Activated CD8-positive, alpha-beta memory T cell treated with anti-CD3 and anti-CD28 coated beads, Interleukin-2, amount 50 U/mL, for 48 hours (primary cell): ENCODE data around the gene PET117.
"Not testable (repeated sequence)": the region's sequence is repeated elsewhere in the genome, so short reads cannot be mapped to it uniquely, and the experiment has no call there.

ENCODE experiments used
- DNase-seq: peaks from one replicate; pipeline ENCODE4 v3.0.0-alpha.2; 2020

The PET117 gene, protein sequence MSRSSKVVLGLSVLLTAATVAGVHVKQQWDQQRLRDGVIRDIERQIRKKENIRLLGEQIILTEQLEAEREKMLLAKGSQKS

DNA sequence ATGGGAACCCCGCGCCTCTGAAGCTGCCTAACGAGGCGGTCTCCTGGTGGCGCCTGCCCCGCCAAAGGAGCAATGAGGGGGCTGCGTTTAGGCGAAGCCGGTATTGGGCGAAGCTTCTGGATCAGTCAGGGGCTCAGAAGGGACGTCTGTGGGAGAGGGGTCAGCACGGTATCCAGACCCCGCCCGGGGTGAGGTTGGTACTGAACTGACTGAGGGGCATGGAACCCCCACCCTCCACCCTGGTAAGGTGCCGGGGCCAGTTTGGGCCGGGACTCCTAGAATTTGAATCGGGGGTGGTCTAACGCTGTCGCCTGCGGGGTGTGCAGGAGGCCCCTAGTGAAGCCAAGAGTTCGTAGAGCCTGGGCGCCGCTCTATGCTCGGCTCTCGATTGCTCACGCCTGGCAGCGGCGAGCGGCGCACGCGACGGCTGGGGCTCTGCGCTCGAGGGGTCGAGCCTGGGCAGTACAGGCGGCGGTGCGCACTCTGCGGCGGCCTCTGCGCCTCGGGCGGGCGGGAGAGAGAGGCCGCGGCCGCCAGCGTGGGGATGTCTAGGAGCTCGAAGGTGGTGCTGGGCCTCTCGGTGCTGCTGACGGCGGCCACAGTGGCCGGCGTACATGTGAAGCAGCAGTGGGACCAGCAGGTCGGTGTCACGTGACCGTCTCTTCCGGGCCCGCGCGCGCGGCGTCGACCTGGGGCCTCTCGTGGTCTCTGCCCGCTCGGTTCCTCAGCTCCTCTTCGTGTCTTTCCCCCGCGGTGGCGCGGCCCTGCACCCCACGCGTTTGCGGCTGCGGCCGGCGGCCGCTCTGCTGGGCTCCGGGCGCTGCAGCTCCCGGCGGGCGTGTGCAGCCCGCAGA lies at the start of gene PET117, which contains the start of gene KAT14:
Gene PET117, plus strand, starts transcription at position 452 of the 854 bp plus-strand sequence. Its CDS starts 93 bp downstream, at position 545.
Gene KAT14, plus strand, starts transcription at position 452 of the 854 bp plus-strand sequence. CDS start 4,798 bp downstream, outside the sequence.
- DNase-seq, result peak; percentile 97

DNA sequence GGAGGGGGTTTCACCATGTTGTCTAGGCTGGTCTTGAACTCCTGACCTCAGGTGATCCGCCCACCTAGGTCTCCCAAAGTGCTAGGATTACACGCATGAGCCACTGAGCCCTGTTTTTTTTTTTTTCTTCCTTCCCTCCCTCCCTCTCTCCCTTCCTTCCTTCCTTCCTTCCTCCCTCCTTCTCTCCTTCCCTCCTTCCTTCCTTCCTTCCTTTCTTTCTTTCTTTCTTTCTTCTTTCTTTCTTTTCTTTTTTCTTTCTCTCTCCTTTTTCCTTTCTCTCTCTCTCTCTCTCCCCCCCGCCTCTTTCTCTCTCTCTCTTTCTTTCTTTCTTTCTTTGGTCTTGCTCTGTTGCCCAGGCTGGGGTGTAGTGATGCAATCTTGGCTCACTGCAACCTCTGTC lies 49.4 kb upstream of the PET117 start:
- DNase-seq, result not testable (repeated sequence)

DNA sequence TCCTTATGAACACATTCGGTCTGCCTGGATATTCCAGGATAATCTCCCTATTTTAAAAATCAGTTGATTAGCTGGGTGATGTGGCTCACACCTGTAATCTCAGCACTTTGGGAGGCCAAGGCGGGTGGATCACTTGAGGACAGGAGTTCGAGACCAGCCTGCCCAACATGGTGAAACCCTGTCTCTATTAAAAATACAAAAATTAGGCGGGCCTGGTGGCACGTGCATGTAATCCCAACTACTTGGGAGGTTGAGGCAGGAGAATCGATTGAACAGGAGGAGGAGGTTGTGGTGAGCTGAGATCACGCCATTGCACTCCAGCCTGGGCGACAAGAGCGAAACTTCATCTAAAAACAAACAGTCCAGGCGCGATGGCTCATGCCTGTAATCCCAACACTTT lies 48.8 kb upstream of the PET117 start:
- DNase-seq, result not testable (repeated sequence)

DNA sequence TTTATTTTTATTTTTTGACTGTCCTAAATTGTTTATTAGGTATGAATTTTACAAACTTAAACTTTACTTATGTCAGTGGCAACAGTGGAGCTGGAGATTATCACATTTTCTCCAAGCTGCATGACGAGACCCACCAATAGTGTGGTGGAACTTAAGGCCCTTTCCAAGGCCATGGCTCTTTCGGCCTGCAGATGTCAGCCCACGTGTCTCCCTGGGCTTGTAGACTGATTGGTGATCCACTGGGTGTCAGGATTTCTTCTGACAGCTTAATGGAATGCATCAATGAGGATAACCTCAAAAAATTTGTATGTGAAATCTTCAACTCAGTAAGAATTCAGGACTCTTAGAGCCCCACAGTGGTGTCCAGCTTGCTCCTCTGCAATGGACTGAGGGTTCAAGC lies 47.6 kb upstream of the PET117 start:
- DNase-seq, result no peak

DNA sequence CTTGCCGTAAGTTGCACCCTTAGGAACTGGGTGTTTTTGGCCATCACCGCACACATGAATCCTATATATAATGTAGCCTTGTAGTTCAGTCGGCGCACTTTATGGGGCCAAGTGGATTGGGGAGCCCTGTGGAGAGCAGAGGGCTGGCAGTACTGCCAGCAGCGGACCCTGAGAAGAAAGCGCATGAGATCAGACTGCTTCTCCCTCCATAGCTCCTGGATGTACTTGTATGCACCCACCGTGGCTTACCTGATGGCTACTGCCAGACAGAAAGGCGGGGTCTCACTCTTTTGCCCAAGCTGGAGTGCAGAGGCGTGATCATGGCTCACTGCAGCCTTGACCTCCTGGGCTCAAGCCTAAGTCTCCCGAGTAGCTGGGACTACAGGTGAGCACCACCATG lies 47.2 kb upstream of the PET117 start:
- no peak for DNase-seq

DNA sequence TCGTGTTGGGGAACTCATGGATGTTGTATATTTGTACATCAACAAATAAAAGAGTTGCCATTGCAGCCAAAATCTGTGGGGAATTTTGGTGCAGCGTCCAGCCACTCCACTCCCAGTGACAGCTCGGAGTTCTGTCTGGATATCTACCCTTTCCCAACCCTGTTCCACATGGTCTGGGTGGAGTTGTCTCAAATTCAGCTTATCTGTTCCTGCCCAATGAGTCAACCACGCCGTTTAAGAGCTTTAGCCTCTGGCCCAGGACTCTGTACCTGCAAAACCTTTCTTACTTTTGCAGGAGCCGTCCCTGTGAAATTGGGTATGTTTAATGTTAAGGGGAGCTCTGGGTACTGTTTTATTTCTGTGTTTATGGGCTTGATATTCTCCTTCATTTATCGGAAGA lies 46.0 kb upstream of the PET117 start:
- no peak for DNase-seq

DNA sequence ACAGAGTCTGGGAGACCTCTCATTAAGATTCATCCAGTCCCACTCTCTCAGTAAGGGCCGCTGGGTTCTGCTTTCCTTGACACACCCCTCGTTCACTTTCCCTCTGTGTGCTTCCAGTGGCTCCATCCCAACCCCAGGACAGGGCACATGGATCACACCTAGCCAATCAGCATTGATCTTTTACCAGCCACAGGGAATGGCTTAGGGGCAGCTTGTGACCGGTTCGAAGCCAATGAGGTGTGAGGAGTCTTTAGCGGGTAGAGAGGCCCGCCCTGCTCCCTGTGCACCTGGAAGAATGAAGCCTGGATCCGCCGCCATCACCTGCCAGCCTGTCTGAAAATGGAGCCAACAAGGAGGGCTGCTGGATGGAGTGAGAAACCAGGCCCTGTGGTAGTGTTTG lies 44.8 kb upstream of the PET117 start:
- DNase-seq, result no peak

DNA sequence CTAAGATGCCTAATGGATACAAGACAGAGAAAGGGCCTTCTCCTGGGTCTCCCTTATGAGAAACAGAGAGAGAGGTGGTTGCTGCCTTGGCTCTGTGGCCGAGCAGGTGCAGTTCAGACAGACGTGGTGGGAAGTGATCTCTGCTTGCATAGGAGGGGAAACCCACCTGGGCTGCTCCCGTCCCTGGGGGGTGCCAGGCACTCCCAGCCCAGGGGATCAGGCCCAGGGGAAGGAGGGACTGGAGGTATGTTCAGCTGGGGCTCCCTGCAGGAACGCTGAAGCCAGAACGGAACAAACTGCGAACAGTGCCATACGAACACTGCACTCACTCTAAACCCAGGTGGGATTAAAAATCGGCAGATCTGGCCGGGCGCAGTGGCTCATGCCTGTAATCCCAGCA lies 44.3 kb upstream of the PET117 start:
- DNase-seq, result no peak

DNA sequence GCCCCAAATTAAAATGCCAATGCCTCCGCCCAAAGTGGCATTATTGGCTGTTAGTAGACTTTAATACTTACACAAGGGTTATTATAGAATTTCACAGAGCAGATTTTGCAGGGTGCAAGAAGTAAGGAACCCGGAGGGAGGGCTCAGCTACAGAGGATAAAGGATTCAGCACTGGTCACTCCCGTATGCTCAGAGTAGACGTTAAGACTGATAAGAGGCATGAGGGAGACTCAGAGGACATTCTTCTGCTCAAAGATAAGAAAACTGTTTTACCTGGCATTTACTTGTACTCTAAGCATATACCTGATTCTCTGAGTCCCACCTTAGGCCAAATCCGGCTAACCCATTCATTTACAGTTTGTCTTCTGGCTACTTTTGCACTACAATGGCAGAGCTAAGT lies 43.5 kb upstream of the PET117 start:
- DNase-seq, result no peak

DNA sequence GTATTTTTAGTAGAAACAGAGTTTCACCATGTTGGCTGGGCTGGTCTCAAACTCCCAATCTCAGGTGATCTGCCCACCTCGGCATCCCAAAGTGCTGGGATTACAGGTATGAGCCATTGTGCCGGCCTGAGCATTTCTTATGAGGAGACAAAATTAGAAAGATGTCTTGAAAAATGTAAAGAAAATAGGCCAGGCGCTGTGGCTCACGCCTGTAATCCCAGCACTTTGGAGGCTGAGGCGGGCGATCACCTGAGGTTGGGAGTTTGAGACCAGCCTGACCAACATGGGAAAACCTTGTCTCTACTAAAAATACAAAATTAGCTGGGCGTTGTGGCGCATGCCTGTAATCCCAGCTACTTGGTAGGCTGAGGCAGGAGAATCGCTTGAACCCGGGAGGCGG lies 37.1 kb upstream of the PET117 start:
- not testable (repeated sequence) for DNase-seq

DNA sequence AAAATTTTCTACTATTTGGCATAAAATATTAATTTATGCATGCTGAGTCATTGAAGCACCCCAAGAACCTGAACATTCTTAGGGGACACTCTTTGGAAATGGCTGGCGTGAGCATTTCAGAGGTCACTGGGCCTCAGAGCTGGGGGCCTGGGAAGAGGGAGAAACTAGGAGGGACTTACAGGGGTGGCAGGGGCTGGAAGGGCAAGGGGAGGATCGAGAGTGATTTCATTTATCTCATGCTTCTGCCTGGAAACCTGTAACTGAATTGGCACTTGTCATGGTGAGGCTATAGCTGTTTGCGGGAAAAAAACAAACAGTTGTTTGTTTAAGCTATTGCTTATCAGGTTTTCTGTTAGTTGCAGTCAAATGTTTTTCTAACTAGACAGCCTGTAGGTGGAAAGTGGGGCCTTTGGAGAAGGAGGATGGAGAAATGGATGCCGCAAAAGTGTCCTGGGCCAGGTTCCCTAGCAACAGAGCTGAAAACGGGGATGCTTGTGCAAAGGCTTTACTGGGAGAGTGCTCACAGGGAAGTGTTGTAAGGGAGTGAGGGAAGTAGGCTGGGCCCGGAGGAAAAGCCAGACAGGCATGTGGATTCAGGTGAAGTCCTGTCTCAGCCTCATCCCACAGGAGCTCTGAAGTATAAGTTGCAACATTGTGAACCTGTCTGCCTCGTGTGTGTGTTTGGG lies 36.4 kb upstream of the PET117 start:
- no peak for DNase-seq

DNA sequence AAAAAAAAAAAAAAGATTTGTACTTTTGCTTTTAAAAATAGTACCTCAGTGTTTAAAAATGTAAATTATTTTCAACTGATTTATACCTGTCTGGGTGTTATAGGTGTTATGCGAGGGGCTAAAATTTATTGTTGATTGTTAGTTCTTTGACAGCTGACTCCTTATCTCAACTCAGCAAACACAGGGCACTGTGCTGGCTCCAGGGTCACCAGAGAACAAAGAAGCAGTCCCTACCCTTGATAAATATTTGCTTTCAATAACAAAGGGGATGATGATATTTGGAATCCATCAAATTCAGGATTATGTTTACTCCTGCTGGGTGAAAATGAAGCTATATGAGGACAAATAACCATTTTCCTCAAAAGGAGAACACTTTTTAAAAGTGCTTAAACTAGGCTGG lies 34.2 kb upstream of the PET117 start:
- no peak for DNase-seq

DNA sequence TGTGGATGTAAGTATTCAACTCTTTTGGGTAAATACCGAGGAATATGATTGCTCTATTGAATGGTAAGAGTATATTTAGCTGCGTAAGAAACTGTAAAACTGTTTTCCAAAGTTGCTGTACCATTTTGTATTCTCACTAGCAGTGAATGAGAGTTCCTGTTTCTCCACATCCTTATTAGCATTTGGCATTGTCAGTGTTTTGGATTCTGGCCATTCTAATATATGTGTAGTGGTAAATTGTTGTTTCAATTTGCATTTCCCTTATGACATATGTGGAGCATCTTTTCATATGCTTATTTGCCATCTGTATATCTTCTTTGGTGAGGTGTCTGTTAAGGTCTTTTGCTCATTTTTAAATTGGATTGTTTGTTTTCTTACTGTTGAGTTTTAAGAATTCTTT lies 29.3 kb upstream of the PET117 start:
- no peak for DNase-seq

DNA sequence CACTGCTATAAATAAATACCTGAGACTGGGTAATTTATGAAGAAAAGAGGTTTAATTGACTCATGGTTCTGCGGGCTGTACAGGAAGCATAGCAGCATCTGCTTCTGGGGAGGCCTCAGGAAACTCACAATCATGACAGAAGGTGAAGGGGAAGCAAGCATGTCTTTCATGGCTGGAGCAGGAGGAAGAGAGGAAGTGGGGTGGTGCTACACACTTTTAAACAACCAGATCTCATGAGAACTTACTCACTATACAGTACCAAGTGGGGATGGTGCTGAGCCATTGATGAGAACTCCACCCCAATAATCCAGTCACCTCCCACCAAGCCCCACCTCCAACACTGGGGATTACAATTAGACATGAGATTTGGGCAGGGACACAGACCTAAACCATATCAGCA lies 9.1 kb upstream of the PET117 start:
- DNase-seq, result not testable (repeated sequence)

DNA sequence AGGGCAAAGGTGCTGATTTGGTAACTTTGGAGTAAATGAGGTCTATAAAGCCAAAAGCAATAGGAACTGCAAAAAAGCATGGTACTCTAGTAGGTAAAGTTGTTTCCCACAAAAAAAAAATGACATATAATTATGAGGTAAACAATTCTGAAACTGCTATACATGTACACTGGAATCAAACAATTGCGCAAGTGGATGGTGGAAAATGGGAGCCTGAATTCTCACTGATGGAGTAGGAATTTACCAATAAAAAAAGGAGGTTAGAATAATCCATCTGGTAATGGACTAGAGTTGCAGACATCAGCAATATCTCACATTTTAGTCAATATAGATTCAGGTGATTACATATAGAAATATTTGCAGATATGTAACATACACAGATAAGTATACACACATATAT lies 5.0 kb upstream of the PET117 start:
- DNase-seq, result no peak

DNA sequence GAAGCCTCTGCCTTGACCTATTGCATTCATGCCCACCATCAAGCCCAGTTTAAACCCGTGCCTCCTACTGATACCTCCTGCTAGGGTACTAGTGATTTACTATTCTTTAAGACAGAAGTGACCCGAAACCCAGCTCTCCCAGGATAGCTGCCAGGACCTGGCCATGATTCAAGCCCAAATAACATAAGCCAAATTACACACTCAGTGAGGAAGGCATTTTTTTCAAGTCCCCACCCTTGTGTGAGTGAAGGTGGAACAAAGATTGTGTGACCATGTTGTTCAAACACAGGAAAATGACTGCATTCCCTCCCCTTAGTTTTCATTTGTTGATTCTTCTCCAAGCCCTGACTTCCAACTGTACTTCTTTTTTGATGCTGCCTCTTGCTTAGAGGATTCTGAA lies 3.7 kb upstream of the PET117 start:
- no peak for DNase-seq

DNA sequence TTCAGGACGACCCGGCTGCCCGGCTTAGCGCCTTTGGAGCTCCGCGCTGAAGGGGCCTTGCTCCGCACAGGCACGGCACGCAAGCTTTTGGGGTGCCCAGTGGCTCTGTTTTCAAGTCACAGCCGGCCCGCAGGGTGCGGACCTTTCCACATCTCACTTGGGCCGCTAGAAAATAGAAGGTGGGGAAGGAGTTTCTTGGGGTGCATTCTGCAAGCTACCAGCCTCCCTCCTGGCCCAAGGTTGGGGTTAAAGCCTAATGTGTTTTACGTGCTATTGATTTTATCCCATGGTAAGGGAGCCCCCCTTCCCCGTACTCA lies 561 bp downstream of the PET117 start:
- DNase-seq, result no peak

DNA sequence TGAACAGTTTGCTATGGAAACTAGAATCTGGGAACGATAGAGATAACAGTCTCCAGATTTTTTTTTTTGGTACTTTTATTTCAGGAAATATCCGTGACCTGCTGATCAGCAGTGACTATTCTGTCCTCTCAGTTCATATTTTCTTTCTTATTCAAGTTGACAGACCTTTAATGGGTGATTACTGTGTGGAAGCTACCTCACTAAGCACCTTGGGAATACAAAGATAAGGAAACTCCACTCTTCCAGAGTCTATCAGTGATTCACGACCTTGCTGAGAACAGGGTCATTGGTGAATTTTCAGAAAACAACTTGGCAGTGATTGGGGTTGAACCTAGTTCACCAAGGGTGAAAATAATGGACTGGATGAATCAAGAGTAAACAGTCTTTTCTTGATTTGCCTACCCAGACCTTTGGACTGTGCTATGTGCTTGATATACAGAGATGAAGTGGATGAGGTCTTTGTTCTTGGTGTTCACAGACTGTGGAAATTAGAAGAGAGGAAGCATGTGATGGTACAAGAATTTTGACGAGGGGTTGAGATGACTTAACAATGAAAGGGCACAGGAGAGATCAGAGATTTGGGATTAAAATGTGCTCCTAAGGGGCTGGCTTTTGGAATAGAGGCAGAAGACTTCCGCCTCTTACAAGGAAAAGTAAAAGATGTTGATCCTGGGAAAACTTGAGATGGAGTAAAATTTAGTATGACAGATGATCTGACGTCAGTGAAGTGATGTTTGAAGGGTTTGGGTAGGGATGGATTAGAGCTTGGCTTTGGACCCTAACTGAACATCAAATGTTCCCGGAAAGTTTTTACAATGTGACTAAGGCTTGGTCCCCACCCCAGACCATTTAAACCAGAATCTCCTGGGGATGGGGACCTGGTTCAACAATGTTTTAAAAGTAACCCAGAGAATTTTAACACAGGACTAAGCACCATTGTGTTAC lies 1.2 kb downstream of the PET117 start:
- no peak for DNase-seq

DNA sequence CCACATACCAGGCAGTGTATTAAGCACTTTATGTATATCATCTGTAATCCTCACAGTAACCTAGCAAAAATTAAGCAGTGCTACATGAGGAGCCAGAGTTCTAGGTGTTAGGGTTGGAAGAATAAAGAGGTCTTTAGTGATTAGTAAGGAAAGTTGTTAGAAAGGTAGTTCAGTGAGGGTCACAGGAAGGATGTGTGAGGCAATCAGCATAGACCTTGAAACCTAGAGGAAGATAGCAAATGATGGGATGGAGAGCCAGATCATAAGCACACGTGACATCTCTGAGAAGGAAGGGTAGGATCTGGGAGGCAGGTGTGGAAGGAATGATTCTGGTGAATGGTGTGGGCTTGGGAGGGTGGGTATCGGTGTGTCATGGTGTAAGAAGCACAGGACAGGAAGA lies 2.2 kb downstream of the PET117 start:
- DNase-seq, result no peak

DNA sequence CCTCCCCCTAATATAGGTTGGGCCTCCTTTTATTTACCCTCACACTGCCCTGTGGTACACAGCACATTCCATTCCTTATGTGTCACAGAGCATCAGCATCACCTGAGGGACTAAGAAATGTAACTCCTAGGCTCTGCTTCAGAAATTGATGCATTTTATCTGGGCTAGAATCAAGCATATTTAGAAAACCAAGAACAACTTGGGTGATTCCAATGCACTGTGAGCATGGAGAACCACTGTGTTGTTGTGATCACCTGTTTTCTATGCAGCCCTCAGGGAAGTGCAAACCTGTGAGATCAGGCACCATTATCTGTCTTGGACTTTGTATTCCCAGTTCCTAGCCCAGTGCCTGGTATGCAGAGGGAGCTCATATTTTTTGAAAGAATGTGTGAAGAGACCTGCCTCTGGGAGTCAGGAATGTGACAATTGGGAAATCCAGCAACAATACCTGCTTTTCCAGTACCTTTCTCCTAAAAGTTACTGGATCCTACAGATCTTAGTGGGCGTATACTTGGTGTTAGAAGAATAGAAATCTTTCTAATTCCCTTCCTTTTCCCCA lies 7.0 kb downstream of the PET117 start:
- DNase-seq, result no peak

DNA sequence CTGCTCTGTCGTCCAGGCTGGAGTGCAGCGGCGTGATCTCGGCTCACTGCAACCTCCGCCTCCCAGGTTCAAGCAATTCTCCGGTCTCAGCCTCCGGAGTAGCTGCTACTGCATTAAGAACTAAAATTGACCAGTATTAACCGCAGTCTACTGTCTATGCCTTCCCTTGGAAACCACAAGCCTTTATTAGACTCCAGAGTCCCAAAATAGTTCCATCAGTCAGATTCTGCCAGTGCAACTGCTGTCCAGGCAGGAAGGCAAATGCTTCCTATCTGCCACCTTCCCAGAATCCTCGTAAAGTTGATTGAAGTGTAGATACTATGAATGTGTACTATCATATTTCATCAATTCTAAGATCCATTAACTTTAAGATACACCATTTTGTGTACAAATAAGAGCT lies 16.7 kb downstream of the PET117 start:
- no peak for DNase-seq

DNA sequence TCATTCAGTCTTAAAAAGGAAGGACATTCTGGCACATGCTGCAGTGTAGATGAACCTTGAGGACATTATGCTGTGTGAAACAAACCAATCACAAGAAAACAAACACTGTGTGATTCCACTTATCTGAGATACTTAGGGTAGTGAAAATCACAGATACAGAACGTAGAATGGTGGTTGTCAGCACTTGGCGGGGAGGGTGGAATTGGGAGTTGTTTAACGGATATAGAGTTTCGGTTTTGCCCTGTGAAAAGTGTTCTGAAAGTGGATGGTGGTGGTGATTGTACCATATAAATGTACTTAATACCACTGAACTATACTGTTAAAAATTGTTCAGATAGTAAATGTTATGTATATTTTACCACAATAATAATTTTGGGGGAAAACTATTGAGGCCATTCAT lies 18.4 kb downstream of the PET117 start:
- no peak for DNase-seq

DNA sequence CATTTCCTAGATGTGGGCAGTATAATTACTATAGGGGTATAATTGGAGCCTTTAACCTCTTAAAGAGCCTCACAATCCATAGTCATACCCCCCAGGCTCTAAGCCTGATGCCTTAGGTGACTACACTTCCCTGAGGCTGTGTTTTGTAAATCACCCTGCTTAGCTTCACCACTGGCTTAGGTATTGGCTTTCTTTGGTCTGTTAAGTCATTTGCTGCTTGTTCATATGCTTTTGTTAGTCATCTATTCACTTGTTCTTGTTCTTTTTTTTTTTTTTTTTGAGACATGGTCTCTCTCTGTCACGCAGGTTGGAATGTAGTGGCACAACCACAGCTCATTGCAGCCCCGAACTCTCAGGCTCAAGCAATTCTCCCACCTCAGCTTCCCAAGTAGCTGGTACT lies 26.7 kb downstream of the PET117 start:
- no peak for DNase-seq
